ENCODE data around the gene C2orf81.

DNA sequence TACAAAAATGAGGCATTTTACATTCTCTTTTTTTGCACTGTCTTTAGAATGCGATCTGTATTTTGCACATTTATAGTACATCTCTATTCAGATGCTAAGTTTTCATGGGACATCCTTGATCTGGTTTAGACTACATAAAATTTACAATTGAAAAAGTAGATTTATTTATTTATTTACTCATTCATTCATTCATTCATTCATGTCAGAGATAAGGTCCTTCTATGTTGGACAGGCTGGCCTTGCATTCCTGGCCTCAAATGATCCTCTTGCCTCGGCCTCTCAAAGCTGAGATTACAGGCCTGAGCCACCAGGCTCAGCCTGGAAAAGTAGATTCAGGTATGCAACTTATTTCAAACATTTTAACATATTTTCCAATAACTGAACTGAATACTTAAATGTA, 25.3 kb downstream of the C2orf81 start:
- TF ChIP-seq, protein P1, sequence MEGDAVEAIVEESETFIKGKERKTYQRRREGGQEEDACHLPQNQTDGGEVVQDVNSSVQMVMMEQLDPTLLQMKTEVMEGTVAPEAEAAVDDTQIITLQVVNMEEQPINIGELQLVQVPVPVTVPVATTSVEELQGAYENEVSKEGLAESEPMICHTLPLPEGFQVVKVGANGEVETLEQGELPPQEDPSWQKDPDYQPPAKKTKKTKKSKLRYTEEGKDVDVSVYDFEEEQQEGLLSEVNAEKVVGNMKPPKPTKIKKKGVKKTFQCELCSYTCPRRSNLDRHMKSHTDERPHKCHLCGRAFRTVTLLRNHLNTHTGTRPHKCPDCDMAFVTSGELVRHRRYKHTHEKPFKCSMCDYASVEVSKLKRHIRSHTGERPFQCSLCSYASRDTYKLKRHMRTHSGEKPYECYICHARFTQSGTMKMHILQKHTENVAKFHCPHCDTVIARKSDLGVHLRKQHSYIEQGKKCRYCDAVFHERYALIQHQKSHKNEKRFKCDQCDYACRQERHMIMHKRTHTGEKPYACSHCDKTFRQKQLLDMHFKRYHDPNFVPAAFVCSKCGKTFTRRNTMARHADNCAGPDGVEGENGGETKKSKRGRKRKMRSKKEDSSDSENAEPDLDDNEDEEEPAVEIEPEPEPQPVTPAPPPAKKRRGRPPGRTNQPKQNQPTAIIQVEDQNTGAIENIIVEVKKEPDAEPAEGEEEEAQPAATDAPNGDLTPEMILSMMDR (IDR thresholded peaks at IDR 0.05), result no peak
- TF ChIP-seq EP300 (IDR thresholded peaks at IDR 0.05), result no peak
- no peak for TF ChIP-seq POLR2AphosphoS5 (IDR thresholded peaks at IDR 0.05)
- no peak for TF ChIP-seq POLR2A (IDR thresholded peaks at IDR 0.05)
